CD4-positive, alpha-beta T cell (primary cell): ENCODE data around the gene SEMA4D. TPM values are rescaled to one million over a fixed set of nuclear protein-coding genes. Genes with fewer than 3 reads are reported as not detected.
A peak's percentile ranks its signal among the peaks of the same experiment; 100 is the strongest.

Experiments used
- ATAC-seq: fragments of 200-7000 bp; cut with Tn5 transposase; one replicate; pipeline ENCODE4 v1.10.0; 2022; ENCODE audit warnings: mild to moderate bottlenecking; ENCODE audit not compliant: poor library complexity
- CTCF ChIA-PET: fragments of 350-600 bp; sonication (Branson Sonifier 250); formaldehyde crosslinking; loops from one replicate; lab custom pipeline; 2021; ENCODE audit warnings: antibody characterized with exemption, inconsistent platforms; lab: Charles Lee
- POLR2A ChIA-PET: fragments of 350-600 bp; sonication (Branson Sonifier 250); formaldehyde crosslinking; loops from one replicate; lab custom pipeline; 2021; ENCODE audit warnings: antibody characterized with exemption, inconsistent platforms; lab: Charles Lee
- DNase-seq, 14 experiments: peaks; one replicate each; pipeline ENCODE4 v3.0.0-alpha.2; 2013 to 2020; ENCODE audit warnings: mixed read lengths in 2 of 14
- H3K27ac ChIP-seq, 2 donors: one replicate each; pipeline versions ENCODE4 v1.5.1 to v1.7.0; 2013; ENCODE audit warnings: low read length in 2 of 2, low read depth in 1 of 2, mild to moderate bottlenecking in 1 of 2
- H3K27me3 ChIP-seq, 2 experiments: 1 replicate in 1 of 2; 2 replicates in 1 of 2; pipeline versions ENCODE4 v1.6.1 to v1.7.0; 2013; ENCODE audit warnings: low read length in 2 of 2, control low read depth in 1 of 2, mild to moderate bottlenecking in 1 of 2, moderate library complexity in 1 of 2; ENCODE audit not compliant: insufficient read depth in 2 of 2, control insufficient read depth in 1 of 2
- H3K36me3 ChIP-seq: one replicate; pipeline ENCODE4 v1.6.1; 2013; ENCODE audit warnings: low read length, control low read depth; ENCODE audit not compliant: insufficient read depth
- H3K4me1 ChIP-seq: one replicate; pipeline ENCODE4 v1.6.1; 2013; ENCODE audit warnings: low read length, control low read depth; ENCODE audit not compliant: insufficient read depth
- H3K4me3 ChIP-seq: one replicate; pipeline ENCODE4 v1.5.1; 2013; ENCODE audit warnings: mild to moderate bottlenecking, low read length, moderate library complexity
- H3K9me3 ChIP-seq, 2 experiments: 1 replicate in 1 of 2; 2 replicates in 1 of 2; pipeline versions ENCODE4 v1.6.1 to v1.7.0; 2013; ENCODE audit warnings: low read length in 2 of 2, mild to moderate bottlenecking in 2 of 2, control low read depth in 1 of 2, moderate library complexity in 1 of 2; ENCODE audit not compliant: control insufficient read depth in 1 of 2, insufficient read depth in 1 of 2
- H3K27ac Mint-ChIP-seq: one replicate; pipeline ENCODE4 v1.8.0; 2020; ENCODE audit warnings: mixed read lengths
- H3K27me3 Mint-ChIP-seq: one replicate; pipeline ENCODE4 v1.8.0; 2021; ENCODE audit warnings: mixed read lengths
- H3K36me3 Mint-ChIP-seq: one replicate; pipeline ENCODE4 v1.8.0; 2021; ENCODE audit warnings: low read depth, mixed read lengths
- H3K4me1 Mint-ChIP-seq: one replicate; pipeline ENCODE4 v1.8.0; 2021; ENCODE audit warnings: low read depth, mixed read lengths
- H3K4me3 Mint-ChIP-seq: one replicate; pipeline ENCODE4 v1.8.0; 2020; ENCODE audit warnings: mild to moderate bottlenecking, mixed read lengths
- H3K9me3 Mint-ChIP-seq: one replicate; pipeline ENCODE4 v1.8.0; 2020; ENCODE audit warnings: mixed read lengths
- intact Hi-C, 2 experiments: fragments of 100-400 bp; cut with DNase I in 1 of 2; cut with micrococcal nuclease in 1 of 2; formaldehyde crosslinking; loops; one replicate each; pipeline versions ENCODE4 v1.15.1 to v1.9.0; 2023 to 2025; cut with DNase I, micrococcal nuclease
- total RNA-seq, 174 experiments: library from RNA in 2 of 174; stranded (reverse) in 2 of 174; gene quantifications; one replicate each; pipeline ENCODE4 v1.2.3 and lab custom pipeline; 2021 to 2026
- TF ChIP-seq, protein P1 (sequence below): fragments of 200-600 bp; IDR thresholded peaks from one replicate; pipeline ENCODE4 v1.8.0; 2022; ENCODE audit warnings: antibody characterized with exemption, mild to moderate bottlenecking

The SEMA4D gene
- total RNA-seq, 2 experiments from 2014 or later = 399 to 430 TPM

DNA sequence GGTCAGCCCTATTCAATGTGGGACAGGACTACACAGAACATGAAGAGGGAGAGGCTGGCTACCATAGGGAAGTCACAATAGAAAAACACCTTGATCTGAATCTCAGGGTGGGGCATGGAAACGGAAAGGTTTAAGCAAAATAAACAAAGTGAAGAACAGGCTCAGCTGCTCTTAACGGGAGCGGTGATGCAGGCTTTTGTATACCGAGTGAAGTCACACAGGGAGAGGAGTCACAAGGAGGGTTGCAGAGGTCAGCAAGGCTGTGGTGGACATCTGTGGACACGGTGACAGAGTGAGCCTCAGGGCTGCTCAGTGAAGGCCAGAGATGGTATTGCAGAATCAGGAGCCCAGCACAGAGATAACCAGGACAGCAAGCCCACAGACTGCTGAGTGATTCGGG is 30.6 kb upstream of the SEMA4D start:
- H3K4me3 Mint-ChIP-seq = peak overlapping the region; percentile 52
- peaks cover 0 to 3% of the 10 kb centered on the region in 2 experiments for H3K9me3 ChIP-seq
- intact Hi-C loops = loop anchor here (2.0 to 10.0 kb wide), 3 partner anchors 20 to 214 kb away; partner anchors contain the start of genes CKS2 (in 1 of the 2), SECISBP2 (in 1 of the 2) and SEMA4D (in 1 of the 2)
- peaks cover 99% of the 10 kb centered on the region for H3K4me1 ChIP-seq
- TF ChIP-seq, protein P1, sequence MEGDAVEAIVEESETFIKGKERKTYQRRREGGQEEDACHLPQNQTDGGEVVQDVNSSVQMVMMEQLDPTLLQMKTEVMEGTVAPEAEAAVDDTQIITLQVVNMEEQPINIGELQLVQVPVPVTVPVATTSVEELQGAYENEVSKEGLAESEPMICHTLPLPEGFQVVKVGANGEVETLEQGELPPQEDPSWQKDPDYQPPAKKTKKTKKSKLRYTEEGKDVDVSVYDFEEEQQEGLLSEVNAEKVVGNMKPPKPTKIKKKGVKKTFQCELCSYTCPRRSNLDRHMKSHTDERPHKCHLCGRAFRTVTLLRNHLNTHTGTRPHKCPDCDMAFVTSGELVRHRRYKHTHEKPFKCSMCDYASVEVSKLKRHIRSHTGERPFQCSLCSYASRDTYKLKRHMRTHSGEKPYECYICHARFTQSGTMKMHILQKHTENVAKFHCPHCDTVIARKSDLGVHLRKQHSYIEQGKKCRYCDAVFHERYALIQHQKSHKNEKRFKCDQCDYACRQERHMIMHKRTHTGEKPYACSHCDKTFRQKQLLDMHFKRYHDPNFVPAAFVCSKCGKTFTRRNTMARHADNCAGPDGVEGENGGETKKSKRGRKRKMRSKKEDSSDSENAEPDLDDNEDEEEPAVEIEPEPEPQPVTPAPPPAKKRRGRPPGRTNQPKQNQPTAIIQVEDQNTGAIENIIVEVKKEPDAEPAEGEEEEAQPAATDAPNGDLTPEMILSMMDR = no peak
- H3K9me3 Mint-ChIP-seq = no peaks in the 10 kb centered on the region
- DNase-seq (no peak), ATAC-seq (no peak)
- CTCF ChIA-PET = interaction anchor here (1.0 to 4.2 kb wide), 2 partner anchors 20 to 99 kb away, joined by 4 to 31 read pairs; no protein-coding TSS in a partner anchor
- H3K27me3 Mint-ChIP-seq = no peaks in the 10 kb centered on the region
- H3K36me3 ChIP-seq = no peaks in the 10 kb centered on the region
- no peaks in the 10 kb centered on the region for H3K27me3 ChIP-seq
- peaks cover 96% of the 10 kb centered on the region for H3K4me1 Mint-ChIP-seq
- H3K4me3 ChIP-seq = no peak overlapping the region
- H3K36me3 Mint-ChIP-seq = no peaks in the 10 kb centered on the region
- peak overlapping the region; percentile 94 for H3K27ac Mint-ChIP-seq
- peak overlapping the region in 1 of 2 donors; percentile 27 for H3K27ac ChIP-seq
- POLR2A ChIA-PET = interaction anchor here (0.8 to 1.7 kb wide), 10 partner anchors 10 to 106 kb away, joined by 3 to 6 read pairs (median 4); no protein-coding TSS in a partner anchor

DNA sequence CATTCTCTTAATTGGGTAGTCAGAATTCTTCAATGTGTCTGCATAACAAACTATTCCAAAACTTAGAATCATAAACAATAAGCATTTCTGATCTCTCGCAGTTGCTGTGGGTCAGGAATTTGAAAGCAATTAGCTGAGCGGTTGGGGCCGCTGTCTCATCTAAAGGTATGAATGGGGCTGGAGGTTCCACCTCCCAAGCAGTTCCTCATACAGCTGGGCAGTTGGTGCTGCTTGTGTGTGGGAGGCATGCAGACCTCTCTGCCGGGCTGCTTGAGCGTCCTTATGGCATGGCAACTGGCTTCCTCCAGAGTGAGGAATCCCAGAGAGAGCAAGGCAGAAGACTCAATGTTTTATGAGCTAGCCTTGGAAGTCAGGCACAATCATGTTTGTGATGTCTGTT is 30.2 kb upstream of the SEMA4D start:
- intact Hi-C loops = loop anchor here (2.0 to 10.0 kb wide), 3 partner anchors 21 to 213 kb away; partner anchors contain the start of genes CKS2 (in 1 of the 2), SECISBP2 (in 1 of the 2) and SEMA4D (in 1 of the 2)

DNA sequence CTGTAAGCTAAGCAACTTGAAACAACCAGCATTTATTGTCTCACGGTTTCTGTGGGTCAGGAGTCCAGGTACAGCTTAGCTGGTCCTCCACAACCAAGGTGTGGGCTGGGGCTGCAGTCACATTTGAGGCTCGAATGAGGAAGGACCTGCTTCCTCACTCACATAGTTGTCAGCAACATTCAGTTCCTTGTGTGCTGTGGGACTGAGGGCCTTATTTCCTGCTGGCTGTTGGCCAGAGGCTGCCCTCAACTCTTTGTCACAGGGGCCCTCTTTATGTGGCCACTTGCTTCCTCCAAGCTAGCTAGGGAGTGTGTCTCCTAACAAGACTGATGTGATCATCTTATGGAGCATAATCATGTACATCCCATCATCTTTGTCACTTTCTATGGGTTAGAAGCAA is 29.2 kb upstream of the SEMA4D start:
- Mint-ChIP-seq H3K9me3 (no peaks in the 10 kb centered on the region), H3K4me3 (peak overlapping the region; percentile 17), H3K4me1 (peaks cover 96% of the 10 kb centered on the region), H3K27me3 (no peaks in the 10 kb centered on the region), H3K36me3 (no peaks in the 10 kb centered on the region), H3K27ac (peak overlapping the region; percentile 94)
- Histone ChIP-seq H3K27me3 (no peaks in the 10 kb centered on the region), H3K36me3 (no peaks in the 10 kb centered on the region), H3K27ac (no peak overlapping the region), H3K4me1 (peaks cover 99% of the 10 kb centered on the region), H3K4me3 (no peak overlapping the region), H3K9me3 (peaks cover 0 to 3% of the 10 kb centered on the region in 2 experiments)
- ChIA-PET CTCF (interaction anchor here (1.0 kb wide), 2 partner anchors 22 to 90 kb away, joined by 3 to 8 read pairs; no protein-coding TSS in a partner anchor), POLR2A (interaction anchor here (0.9 to 1.7 kb wide), 6 partner anchors 8 to 118 kb away, joined by 3 to 5 read pairs (median 3); no protein-coding TSS in a partner anchor)
- ATAC-seq (no peak), DNase-seq (peak in 2 of 14 experiments; percentile 50 to 60)
- intact Hi-C loops = loop anchor here in 1 of 2 experiments (10.0 kb wide), 1 partner anchor 212 kb away; the partner anchor contains the start of genes CKS2 and SECISBP2
- TF ChIP-seq, protein P1 = no peak

More for the DNA sequence above, 30.2 kb upstream of the SEMA4D start:
- no peaks in the 10 kb centered on the region for H3K36me3 Mint-ChIP-seq
- POLR2A ChIA-PET = interaction anchor here (0.8 to 1.7 kb wide), 7 partner anchors 11 to 119 kb away, joined by 3 to 5 read pairs (median 4); no protein-coding TSS in a partner anchor
- peak overlapping the region; percentile 94 for H3K27ac Mint-ChIP-seq
- CTCF ChIA-PET = interaction anchor here (1.0 to 4.2 kb wide), 2 partner anchors 21 to 99 kb away, joined by 4 to 31 read pairs; no protein-coding TSS in a partner anchor
- H3K4me3 Mint-ChIP-seq = peak overlapping the region; percentile 52
- ATAC-seq (no peak), DNase-seq (no peak)
- Histone ChIP-seq H3K4me3 (no peak overlapping the region), H3K36me3 (no peaks in the 10 kb centered on the region), H3K4me1 (peaks cover 99% of the 10 kb centered on the region), H3K27me3 (no peaks in the 10 kb centered on the region), H3K27ac (no peak overlapping the region), H3K9me3 (peaks cover 0 to 3% of the 10 kb centered on the region in 2 experiments)
- H3K9me3 Mint-ChIP-seq = no peaks in the 10 kb centered on the region
- no peaks in the 10 kb centered on the region for H3K27me3 Mint-ChIP-seq
- TF ChIP-seq, protein P1 = no peak
- peaks cover 96% of the 10 kb centered on the region for H3K4me1 Mint-ChIP-seq
